T-helper 1 cell treated with Interleukin-12 subunit alpha and Interleukin-12 subunit beta and Interleukin-4 antibody, amounts not matched to agents 30 μg/mL and 1 μg/mL, for 36 hours (primary cell): ENCODE measurements around the gene TP53BP2.
A peak's percentile ranks its signal among the peaks of the same experiment; 100 is the strongest.

Source experiments
- H3K27ac Mint-ChIP-seq: one replicate; pipeline ENCODE4 v1.8.0; 2021; ENCODE audit warnings: mild to moderate bottlenecking, mixed read lengths
- H3K27me3 Mint-ChIP-seq: one replicate; pipeline ENCODE4 v1.8.0; 2021; ENCODE audit warnings: low read depth, mixed read lengths
- H3K36me3 Mint-ChIP-seq: one replicate; pipeline ENCODE4 v1.8.0; 2021; ENCODE audit warnings: low read depth, mixed read lengths
- H3K4me1 Mint-ChIP-seq: one replicate; pipeline ENCODE4 v1.8.0; 2021; ENCODE audit warnings: low read depth, mixed read lengths
- H3K4me3 Mint-ChIP-seq: one replicate; pipeline ENCODE4 v1.8.0; 2021; ENCODE audit warnings: mild to moderate bottlenecking, moderate library complexity, mixed read lengths
- H3K9me3 Mint-ChIP-seq: one replicate; pipeline ENCODE4 v1.8.0; 2021; ENCODE audit warnings: mixed read lengths

TP53BP2 gene

DNA sequence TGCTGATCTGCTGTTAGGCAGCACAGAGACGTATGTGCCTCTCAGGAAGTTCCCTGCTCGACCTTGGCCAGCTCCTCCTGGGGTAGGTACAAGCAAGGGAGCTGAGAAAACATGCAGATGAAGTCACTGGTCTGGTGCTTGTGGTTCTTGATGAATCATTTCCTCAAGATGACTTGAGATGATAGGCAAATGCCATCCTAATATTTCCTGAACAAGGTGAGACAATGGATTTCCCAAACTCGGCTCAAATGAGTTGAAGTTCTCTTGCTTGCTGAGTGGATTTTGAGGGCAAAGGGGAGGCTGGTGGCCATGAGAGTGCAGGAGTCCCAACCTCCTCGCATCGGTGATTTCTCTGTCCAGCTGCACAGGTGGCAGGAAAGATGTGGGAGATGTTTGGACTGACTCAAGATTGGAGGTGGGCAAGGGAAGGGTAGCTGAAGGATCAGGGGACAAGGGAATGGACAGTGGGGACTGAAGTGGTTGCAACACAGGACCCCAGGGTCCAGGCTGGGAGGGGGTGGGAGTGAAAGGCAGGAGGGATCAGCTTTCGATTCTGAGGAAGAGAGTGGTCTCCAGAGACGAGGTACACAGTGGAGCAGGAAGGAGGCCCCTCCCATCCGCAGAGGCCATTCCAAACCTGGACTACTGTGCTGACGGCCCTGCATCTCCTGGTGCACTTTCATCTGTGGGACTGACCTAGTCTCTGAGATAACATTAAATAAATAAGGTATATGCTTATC, 69.5 kb downstream of the TP53BP2 start:
- Mint-ChIP-seq H3K4me1 (peaks cover 18% of the 10 kb centered on the region), H3K9me3 (no peaks in the 10 kb centered on the region), H3K27ac (peak overlapping the region; percentile 58), H3K27me3 (no peaks in the 10 kb centered on the region), H3K4me3 (no peak overlapping the region), H3K36me3 (peaks cover 47% of the 10 kb centered on the region)

DNA sequence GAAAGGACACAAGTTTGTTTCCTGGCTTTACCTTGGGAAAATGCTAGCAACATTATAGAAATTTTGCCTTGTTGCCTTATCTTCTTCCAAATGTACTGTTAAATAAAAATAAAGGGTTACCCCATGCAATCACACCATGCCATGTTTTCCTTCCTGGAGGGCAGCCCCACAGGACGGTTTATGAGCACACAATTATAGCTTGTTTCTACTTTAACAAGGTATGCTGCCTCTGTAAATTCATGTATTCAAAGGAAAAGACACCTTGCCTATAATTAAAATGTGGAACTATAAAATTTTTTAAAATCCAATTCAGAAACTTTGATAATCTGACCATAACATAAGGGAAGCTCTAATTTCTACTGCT, 70.1 kb downstream of the TP53BP2 start:
- Mint-ChIP-seq H3K4me1 (peaks cover 18% of the 10 kb centered on the region), H3K9me3 (no peaks in the 10 kb centered on the region), H3K36me3 (peaks cover 49% of the 10 kb centered on the region), H3K27ac (peak overlapping the region; percentile 58), H3K27me3 (no peaks in the 10 kb centered on the region), H3K4me3 (no peak overlapping the region)

DNA sequence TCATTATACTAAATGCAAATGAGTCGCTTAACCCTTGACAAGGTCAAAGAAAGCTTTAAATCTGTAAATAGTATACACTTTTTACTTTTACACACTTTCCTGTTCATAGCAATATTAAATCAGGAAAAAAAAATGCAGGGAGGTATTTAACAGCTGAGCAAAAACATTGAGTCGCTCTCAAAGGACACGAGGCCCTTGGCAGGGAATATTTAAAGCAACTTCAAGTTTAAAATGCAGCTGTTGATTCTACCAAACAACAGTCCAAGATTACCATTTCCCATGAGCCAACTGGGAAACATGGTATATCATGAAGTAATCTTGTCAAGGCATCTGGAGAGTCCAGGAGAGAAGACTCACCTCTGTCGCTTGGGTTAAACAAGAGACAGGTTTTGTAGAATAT, 70.7 kb downstream of the TP53BP2 start:
- Mint-ChIP-seq H3K27ac (no peak overlapping the region), H3K9me3 (no peaks in the 10 kb centered on the region), H3K4me1 (peaks cover 18% of the 10 kb centered on the region), H3K36me3 (peaks cover 52% of the 10 kb centered on the region), H3K27me3 (no peaks in the 10 kb centered on the region), H3K4me3 (no peak overlapping the region)

DNA sequence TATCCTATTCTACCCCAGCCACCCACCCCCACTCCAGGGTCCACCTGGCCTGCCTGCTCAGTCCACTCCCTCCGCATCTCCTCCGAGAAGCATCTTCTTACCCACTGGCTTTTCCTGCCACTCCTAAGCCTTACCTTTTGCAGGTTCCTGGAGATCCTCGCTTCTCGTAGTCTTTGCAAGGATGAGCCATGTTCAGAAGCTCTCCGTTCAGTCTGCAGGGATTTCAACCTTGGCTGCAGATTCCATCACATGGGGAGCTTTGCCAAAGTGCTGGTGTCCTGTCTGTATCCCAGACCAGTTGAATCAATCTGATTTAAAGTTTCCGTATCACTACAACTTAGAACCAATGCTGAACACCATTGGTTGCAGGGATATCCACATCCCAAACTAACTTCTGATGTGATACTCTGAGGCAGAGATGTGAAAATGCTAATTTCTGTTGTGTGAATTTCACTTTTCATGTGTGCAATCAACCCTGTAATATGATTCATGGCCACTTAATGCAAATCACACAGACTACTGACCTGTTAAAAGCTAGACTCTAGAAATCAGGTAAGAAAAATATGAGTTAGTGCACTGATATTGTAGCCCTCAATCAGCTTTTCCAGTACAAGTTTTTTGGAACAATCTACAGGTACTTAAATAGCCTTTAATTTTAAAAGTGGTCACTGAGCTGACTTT, 71.5 kb downstream of the TP53BP2 start:
- H3K36me3 Mint-ChIP-seq: peaks cover 60% of the 10 kb centered on the region
- H3K9me3 Mint-ChIP-seq: no peaks in the 10 kb centered on the region
- H3K27me3 Mint-ChIP-seq: no peaks in the 10 kb centered on the region
- H3K4me3 Mint-ChIP-seq: no peak overlapping the region
- H3K4me1 Mint-ChIP-seq: peaks cover 18% of the 10 kb centered on the region
- H3K27ac Mint-ChIP-seq: no peak overlapping the region

DNA sequence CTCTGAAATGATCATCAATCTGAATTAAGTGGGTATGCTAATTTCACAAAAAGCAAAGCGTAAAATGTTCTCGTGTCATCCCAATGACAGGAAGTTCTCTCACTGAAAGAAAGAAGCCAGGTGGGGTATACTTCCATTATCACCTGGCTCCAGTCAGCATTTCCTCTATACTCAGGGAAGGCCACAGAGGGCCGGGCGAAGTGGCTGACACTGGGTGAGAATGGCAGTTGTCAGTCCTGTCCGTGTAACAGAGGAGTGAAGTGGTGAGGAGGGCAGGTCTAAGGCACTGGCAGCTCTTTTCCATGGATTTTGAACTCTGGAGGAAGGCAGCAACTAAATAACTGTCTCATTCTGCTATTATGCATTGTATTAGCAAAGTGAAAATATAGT, 73.0 kb downstream of the TP53BP2 start:
- Mint-ChIP-seq H3K4me1 (peaks cover 18% of the 10 kb centered on the region), H3K27me3 (no peaks in the 10 kb centered on the region), H3K27ac (no peak overlapping the region)

DNA sequence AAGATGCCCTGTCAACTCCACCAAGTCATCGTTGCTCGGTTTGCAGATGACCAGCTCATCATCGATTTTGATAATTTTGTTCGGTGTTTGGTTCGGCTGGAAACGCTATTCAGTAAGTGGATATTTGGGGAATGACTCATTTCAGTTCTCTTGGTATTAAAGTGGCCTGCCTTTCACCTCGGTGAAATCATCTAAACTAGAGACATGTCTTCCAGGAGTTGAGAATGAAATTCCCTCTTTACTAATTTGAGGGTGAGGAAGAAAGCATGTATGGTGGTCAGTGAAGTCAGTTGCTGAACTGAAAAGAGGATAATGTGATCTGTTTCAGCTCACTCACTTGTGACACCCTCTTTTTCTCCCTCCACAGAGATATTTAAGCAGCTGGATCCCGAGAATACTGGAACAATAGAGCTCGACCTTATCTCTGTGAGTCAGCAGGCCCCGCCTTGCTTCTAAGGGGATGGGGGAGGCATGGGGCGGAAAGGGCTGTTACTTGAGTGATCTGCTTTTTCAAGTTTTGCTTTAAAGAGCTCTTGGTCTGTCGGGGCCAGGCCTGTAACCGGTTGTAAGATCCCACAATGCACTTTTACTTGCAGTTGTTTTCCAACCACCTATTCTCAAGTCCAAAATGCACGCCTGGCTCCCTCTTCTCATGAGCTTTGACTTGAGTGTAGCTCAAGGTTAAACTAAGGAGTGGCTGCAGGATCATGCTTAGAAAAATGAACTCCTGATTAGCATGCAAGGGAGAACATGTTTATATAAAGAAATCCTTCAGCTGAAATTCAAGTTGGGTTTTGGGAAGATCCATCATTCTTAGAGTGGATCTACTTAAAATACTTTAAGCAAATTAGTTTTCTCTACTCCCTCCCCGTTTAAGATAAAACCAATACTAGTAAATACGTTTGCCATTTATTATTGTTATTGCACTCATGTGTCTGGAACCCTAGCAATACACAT, 73.7 kb downstream of the TP53BP2 start:
- Mint-ChIP-seq H3K4me3 (no peak overlapping the region), H3K27ac (no peak overlapping the region), H3K4me1 (peaks cover 15% of the 10 kb centered on the region), H3K36me3 (peaks cover 53% of the 10 kb centered on the region), H3K9me3 (no peaks in the 10 kb centered on the region), H3K27me3 (no peaks in the 10 kb centered on the region)

More for the DNA sequence above, 73.0 kb downstream of the TP53BP2 start:
- Mint-ChIP-seq H3K36me3 (peaks cover 57% of the 10 kb centered on the region), H3K9me3 (no peaks in the 10 kb centered on the region), H3K4me3 (no peak overlapping the region)

DNA sequence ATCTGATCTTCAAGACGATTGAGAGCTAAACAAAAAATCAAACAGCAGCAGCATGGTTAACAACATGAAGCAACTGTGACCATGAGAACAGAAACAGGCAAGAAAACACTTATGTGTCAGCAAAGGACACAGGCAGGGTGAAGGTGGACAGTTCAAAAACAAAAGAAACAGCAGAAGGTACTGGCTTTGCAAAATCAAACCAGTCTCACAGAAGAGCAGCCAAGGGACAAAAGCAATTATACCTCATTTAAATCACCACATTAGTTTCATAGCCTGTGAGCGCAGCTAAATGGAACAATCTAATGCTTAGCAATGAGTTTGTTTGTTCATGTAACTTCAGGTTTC, 74.3 kb downstream of the TP53BP2 start:
- Mint-ChIP-seq H3K4me3 (no peak overlapping the region), H3K36me3 (peaks cover 52% of the 10 kb centered on the region), H3K4me1 (peaks cover 13% of the 10 kb centered on the region), H3K27me3 (no peaks in the 10 kb centered on the region), H3K27ac (no peak overlapping the region), H3K9me3 (no peaks in the 10 kb centered on the region)

DNA sequence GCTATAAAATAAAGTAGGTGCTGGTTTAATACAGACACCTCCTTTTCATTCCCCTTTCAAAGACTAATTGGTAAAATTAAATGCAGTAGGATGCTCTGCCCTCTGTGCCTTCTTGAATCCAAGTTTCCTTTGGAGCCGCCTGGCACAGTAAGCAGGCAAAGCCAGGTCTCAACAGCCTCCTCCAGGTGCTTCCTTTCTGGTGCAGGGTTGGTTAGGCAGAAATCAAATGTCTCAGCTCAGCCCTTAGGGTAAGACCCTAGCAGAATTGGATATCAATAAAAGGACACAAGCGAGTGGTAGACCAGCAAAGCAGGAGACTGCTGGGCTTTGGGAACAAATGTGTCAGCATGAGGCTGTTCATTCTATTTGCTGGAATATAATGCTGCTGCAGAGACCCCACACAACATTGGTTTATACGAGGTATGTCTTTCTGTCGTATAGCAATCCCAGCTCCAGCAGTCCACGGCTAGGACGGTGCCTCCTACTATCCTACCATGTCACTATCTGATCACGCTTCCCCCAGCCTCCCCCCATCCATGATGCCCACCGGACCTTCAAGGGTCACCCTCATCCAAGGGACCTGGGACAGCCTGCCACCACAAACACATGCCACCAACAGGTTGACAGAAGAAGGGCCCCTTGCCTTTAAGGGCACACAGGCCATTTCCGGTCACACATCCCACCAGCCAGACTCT, 75.0 kb downstream of the TP53BP2 start:
- no peak overlapping the region for H3K4me3 Mint-ChIP-seq
- H3K9me3 Mint-ChIP-seq: no peaks in the 10 kb centered on the region
- H3K4me1 Mint-ChIP-seq: peaks cover 7% of the 10 kb centered on the region
- no peak overlapping the region for H3K27ac Mint-ChIP-seq
- H3K27me3 Mint-ChIP-seq: no peaks in the 10 kb centered on the region
- peaks cover 52% of the 10 kb centered on the region for H3K36me3 Mint-ChIP-seq

DNA sequence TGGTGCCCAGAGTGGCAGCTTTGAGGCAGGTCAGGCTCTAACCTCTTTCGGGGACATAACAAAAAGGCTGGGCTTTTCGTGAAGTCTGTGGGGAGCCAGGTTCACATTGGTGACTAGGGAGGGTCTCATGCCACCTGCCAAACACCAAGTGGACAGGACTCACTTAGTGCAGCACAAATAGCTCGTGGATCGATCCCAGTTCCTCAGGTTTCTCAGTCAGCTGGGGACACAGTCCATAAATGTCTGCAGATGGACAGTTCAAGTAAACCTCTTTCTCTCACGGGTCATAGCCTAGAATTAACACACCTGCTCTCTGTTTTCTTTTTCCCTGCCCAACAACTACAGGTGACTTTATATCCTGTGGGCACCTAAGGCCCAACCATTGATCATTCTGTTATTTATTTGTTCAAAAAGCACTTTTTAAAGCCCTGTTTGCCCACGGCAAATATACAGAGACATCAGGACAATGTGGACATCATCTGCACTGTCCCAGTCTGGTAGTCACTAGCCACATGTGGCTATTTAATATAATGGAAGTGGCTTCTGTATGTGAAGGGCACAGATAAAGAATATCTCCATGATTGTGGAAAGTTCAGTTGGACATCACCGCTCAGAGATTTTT, 79.9 kb downstream of the TP53BP2 start:
- Mint-ChIP-seq H3K9me3 (no peaks in the 10 kb centered on the region), H3K36me3 (peaks cover 53% of the 10 kb centered on the region), H3K27ac (no peak overlapping the region), H3K27me3 (no peaks in the 10 kb centered on the region), H3K4me3 (no peak overlapping the region), H3K4me1 (no peaks in the 10 kb centered on the region)

DNA sequence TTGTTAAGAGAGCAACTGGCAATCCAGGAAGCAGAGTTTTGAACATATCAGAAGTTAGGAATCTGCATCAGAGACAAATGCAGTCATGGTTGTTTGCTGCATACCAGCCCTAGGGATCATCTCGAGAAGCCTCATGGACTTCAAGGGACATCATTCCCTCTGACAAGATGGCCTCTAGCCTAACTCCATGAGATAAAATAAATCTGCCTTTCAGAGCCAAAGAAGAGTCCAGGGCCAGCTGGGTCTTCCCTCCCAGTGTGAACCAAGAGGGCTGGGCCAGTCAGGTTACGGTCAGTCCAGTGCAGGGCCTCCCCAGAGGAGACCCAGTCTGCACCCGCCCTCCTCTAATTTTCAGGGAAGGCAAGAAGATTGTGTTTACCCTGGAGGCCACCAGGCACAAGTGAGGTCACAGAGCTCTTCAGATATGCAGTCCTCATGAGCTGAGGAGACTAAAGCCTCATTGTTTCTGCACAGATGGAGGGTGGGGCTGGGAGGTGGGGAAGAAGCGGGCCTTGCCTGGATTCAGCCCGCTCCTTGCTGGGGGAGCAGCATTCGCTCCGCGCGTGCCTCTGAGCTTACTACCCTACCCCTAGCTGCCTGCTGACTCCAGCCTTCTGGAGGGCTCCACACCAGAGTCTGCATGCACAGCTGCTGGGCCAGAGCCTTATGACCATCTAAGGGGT, 80.6 kb downstream of the TP53BP2 start:
- Mint-ChIP-seq H3K36me3 (peaks cover 57% of the 10 kb centered on the region), H3K4me1 (no peaks in the 10 kb centered on the region), H3K27me3 (no peaks in the 10 kb centered on the region), H3K4me3 (no peak overlapping the region), H3K9me3 (no peaks in the 10 kb centered on the region), H3K27ac (no peak overlapping the region)

DNA sequence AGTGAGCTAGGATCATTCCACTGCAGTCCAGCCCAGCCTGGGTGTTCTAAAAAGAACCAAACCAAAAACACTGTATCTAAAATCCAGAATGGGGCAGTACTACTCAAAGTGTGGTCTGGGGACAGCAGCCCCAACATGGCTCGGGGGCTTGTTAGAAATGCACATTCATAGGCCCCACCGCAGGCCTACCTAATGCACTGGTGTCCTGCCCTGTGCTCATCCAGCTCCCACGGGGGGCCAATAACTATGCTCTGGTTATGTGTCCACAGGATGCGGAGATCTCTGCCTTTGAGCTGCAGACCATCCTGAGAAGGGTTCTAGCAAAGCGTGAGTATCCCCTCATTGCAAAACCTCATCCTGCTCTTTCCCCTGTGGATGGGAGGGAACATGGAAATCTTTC, 81.9 kb downstream of the TP53BP2 start:
- Mint-ChIP-seq H3K4me3 (no peak overlapping the region), H3K27ac (no peak overlapping the region), H3K9me3 (no peaks in the 10 kb centered on the region), H3K27me3 (no peaks in the 10 kb centered on the region), H3K36me3 (peaks cover 49% of the 10 kb centered on the region), H3K4me1 (no peaks in the 10 kb centered on the region)

DNA sequence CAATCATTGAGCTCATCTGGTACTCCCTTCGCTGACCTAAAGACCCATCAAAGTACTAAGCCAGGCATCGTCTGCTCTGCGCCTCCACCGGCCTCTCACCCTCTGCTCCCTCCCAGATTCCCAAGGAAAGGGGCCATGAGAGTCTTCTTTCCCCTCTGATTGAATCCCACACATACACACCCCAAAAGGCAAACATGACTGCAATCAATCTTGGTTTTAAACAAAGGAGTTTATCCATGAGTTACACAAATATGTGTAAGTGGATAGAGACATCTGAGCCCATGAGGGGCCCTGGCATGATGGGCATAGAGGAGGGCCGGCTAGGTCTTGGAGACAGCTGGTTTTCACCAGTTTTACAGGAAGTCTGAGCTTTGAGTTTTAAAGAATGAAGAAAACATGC, 82.5 kb downstream of the TP53BP2 start:
- Mint-ChIP-seq H3K36me3 (peaks cover 47% of the 10 kb centered on the region), H3K27ac (no peak overlapping the region), H3K27me3 (no peaks in the 10 kb centered on the region), H3K9me3 (no peaks in the 10 kb centered on the region), H3K4me1 (no peaks in the 10 kb centered on the region), H3K4me3 (no peak overlapping the region)

DNA sequence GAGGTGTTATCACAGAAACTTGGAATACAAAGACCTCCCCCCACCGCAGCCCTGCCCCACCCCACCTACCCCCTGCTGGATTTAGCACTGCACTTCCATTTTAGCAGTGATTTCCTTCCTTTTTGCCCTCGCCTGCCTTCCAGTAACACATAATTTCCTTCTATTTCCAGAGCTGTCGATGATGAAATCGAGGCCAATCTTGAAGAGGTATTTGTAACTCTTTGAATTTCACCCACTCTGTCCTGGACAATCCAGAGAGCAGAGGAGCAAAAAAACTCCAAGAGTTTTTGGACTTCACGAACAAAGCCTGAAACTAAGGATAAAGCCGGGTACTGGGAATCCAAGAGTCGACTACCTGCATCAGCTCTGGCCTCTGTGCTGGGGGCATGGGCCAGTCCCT, 84.3 kb downstream of the TP53BP2 start:
- Mint-ChIP-seq H3K4me1 (no peaks in the 10 kb centered on the region), H3K36me3 (peaks cover 46% of the 10 kb centered on the region), H3K27ac (no peak overlapping the region), H3K9me3 (no peaks in the 10 kb centered on the region), H3K4me3 (no peak overlapping the region), H3K27me3 (no peaks in the 10 kb centered on the region)
